CD8-positive, alpha-beta memory T cell (primary cell): Measurements from ENCODE around the gene TCN2. TPM values are rescaled to one million over a fixed set of nuclear protein-coding genes. Genes with fewer than 3 reads are reported as not detected.
A peak's percentile ranks its signal among the peaks of the same experiment; 100 is the strongest.

Experiments
- CTCF ChIA-PET: fragments of 350-600 bp; sonication (Branson Sonifier 250); formaldehyde crosslinking; loops from one replicate; lab custom pipeline; 2021; ENCODE audit warnings: antibody characterized with exemption; lab: Charles Lee
- POLR2A ChIA-PET: fragments of 350-600 bp; sonication (Branson Sonifier 250); formaldehyde crosslinking; loops from one replicate; lab custom pipeline; 2021; ENCODE audit warnings: antibody characterized with exemption; lab: Charles Lee
- DNase-seq, 5 donors: peaks; one replicate each; pipeline versions ENCODE4 v3.0.0 to v3.0.0-alpha.2; 2020 to 2022; ENCODE audit warnings: mixed read lengths in 1 of 5
- H3K27ac ChIP-seq: one replicate; pipeline ENCODE4 v1.7.0; 2013; ENCODE audit warnings: low read depth, mild to moderate bottlenecking, low read length, moderate library complexity
- H3K27me3 ChIP-seq: 2 replicates; pipeline ENCODE4 v1.7.0; 2013; ENCODE audit warnings: low read length, mild to moderate bottlenecking; ENCODE audit not compliant: insufficient read depth, poor library complexity, severe bottlenecking
- H3K36me3 ChIP-seq: 2 replicates; pipeline ENCODE4 v1.7.0; 2013; ENCODE audit warnings: mild to moderate bottlenecking, low read length, moderate library complexity; ENCODE audit not compliant: insufficient read depth
- H3K4me1 ChIP-seq: 2 replicates; pipeline ENCODE4 v1.7.0; 2013; ENCODE audit warnings: mild to moderate bottlenecking, low read length, moderate library complexity; ENCODE audit not compliant: insufficient read depth
- H3K4me3 ChIP-seq: 2 replicates; pipeline ENCODE4 v1.7.0; 2013; ENCODE audit warnings: mild to moderate bottlenecking, low read length
- H3K9me3 ChIP-seq: 2 replicates; pipeline ENCODE4 v1.7.0; 2013; ENCODE audit warnings: mild to moderate bottlenecking, low read length
- H3K27ac Mint-ChIP-seq, 8 donors: one replicate each; pipeline ENCODE4 v1.8.0; 2020 to 2021; ENCODE audit warnings: mixed read lengths in 8 of 8, mild to moderate bottlenecking in 6 of 8, inconsistent platforms in 3 of 8, moderate library complexity in 3 of 8
- H3K27me3 Mint-ChIP-seq, 2 donors: one replicate each; pipeline ENCODE4 v1.8.0; 2020 to 2021; ENCODE audit warnings: mixed read lengths in 2 of 2, mild to moderate bottlenecking in 1 of 2, moderate library complexity in 1 of 2
- H3K36me3 Mint-ChIP-seq, 3 donors: one replicate each; pipeline ENCODE4 v1.8.0; 2020 to 2021; ENCODE audit warnings: mixed read lengths in 3 of 3, inconsistent platforms in 1 of 3, mild to moderate bottlenecking in 1 of 3
- H3K4me1 Mint-ChIP-seq, 3 donors: one replicate each; pipeline ENCODE4 v1.8.0; 2020 to 2021; ENCODE audit warnings: mixed read lengths in 3 of 3, inconsistent platforms in 1 of 3, mild to moderate bottlenecking in 1 of 3
- H3K4me3 Mint-ChIP-seq, 7 donors: one replicate each; pipeline ENCODE4 v1.8.0; 2020 to 2021; ENCODE audit warnings: mixed read lengths in 7 of 7, mild to moderate bottlenecking in 6 of 7, moderate library complexity in 4 of 7, inconsistent platforms in 2 of 7
- H3K9me3 Mint-ChIP-seq, 5 donors: one replicate each; pipeline ENCODE4 v1.8.0; 2020 to 2022; ENCODE audit warnings: mixed read lengths in 5 of 5, mild to moderate bottlenecking in 3 of 5, moderate library complexity in 2 of 5, inconsistent platforms in 1 of 5
- polyA plus RNA-seq: library from polyadenylated mRNA; unstranded; fragments of 300-500 nt; fragmentation: Illumina TruSeq; gene quantifications from one replicate; pipeline ENCODE4 v1.2.3, GENCODE V29; 2021
- total RNA-seq, 2 experiments: library from RNA; stranded (reverse); gene quantifications; one replicate each; pipeline ENCODE4 v1.2.3, GENCODE V29; 2021

The TCN2 gene
- total and polyA plus RNA-seq, 3 experiments from 2014 or later = 0.11 to 0.63 (median 0.28) TPM

- Mint-ChIP-seq H3K4me1 (peaks cover 13 to 17% (median 15%) of the 10 kb centered on the region in 3 donors), H3K27ac (peak overlapping the region in 5 of 8 donors; percentile 14 to 83 (median 52)), H3K27me3 (peaks cover 11 to 14% of the 10 kb centered on the region in 2 donors), H3K4me3 (peak overlapping the region in 6 of 7 donors; percentile 59 to 88 (median 82)), H3K9me3 (no peaks in the 10 kb centered on the region), H3K36me3 (no peaks in the 10 kb centered on the region)
- peak in 1 of 5 donors; percentile 4 for DNase-seq
- no peaks in the 10 kb centered on the region for H3K27me3 ChIP-seq
- CTCF ChIA-PET = interaction anchor here (0.7 to 1.8 kb wide), 3 partner anchors 9 to 27 kb away, joined by 3 to 5 read pairs (median 5); no protein-coding TSS in a partner anchor
- H3K27ac ChIP-seq = peak overlapping the region; percentile 12
- H3K4me1 ChIP-seq = peaks cover 18% of the 10 kb centered on the region
- H3K36me3 ChIP-seq = no peaks in the 10 kb centered on the region
- peak overlapping the region; percentile 72 for H3K4me3 ChIP-seq
- POLR2A ChIA-PET = interaction anchor here (0.5 kb wide), 1 partner anchor 804 kb away, joined by 10 read pairs; no protein-coding TSS in a partner anchor
- no peaks in the 10 kb centered on the region for H3K9me3 ChIP-seq
Measured at GRCh38 chr22:30607300-30607930, 441 bp downstream of the TCN2 start.

- Histone ChIP-seq H3K4me3 (no peak overlapping the region), H3K4me1 (peaks cover 18% of the 10 kb centered on the region), H3K27me3 (no peaks in the 10 kb centered on the region), H3K36me3 (no peaks in the 10 kb centered on the region), H3K27ac (peak overlapping the region; percentile 12), H3K9me3 (no peaks in the 10 kb centered on the region)
- ChIA-PET CTCF (interaction anchor here (0.7 to 0.9 kb wide), 2 partner anchors 8 to 27 kb away, joined by 3 to 5 read pairs; no protein-coding TSS in a partner anchor), POLR2A (interaction anchor here (0.5 kb wide), 1 partner anchor 803 kb away, joined by 10 read pairs; no protein-coding TSS in a partner anchor)
- H3K36me3 Mint-ChIP-seq = no peaks in the 10 kb centered on the region
- no peak for DNase-seq
- peaks cover 11 to 14% of the 10 kb centered on the region in 2 donors for H3K27me3 Mint-ChIP-seq
- H3K9me3 Mint-ChIP-seq = no peaks in the 10 kb centered on the region
- peaks cover 13 to 17% (median 15%) of the 10 kb centered on the region in 3 donors for H3K4me1 Mint-ChIP-seq
- no peak overlapping the region for H3K27ac Mint-ChIP-seq
- no peak overlapping the region for H3K4me3 Mint-ChIP-seq
Measured at GRCh38 chr22:30607939-30608338, 965 bp downstream of the TCN2 start.

GRCh38 chr22:30609260-30610185 is 2.5 kb downstream of the TCN2 start:
- H3K4me1 ChIP-seq = peaks cover 18% of the 10 kb centered on the region
- CTCF ChIA-PET = no interaction called here

GRCh38 chr22:30610299-30610698 is 3.3 kb downstream of the TCN2 start:
- no peak overlapping the region for H3K4me3 Mint-ChIP-seq
- no peaks in the 10 kb centered on the region for H3K36me3 Mint-ChIP-seq
- H3K27ac Mint-ChIP-seq = no peak overlapping the region
- peaks cover 17% of the 10 kb centered on the region in 2 donors for H3K27me3 Mint-ChIP-seq
- Histone ChIP-seq H3K27me3 (no peaks in the 10 kb centered on the region), H3K9me3 (no peaks in the 10 kb centered on the region), H3K27ac (no peak overlapping the region), H3K4me3 (no peak overlapping the region), H3K4me1 (peaks cover 18% of the 10 kb centered on the region), H3K36me3 (no peaks in the 10 kb centered on the region)
- DNase-seq = no peak
- ChIA-PET CTCF (no interaction called here), POLR2A (no interaction called here)
- H3K4me1 Mint-ChIP-seq = peaks cover 13 to 17% (median 15%) of the 10 kb centered on the region in 3 donors
- H3K9me3 Mint-ChIP-seq = no peaks in the 10 kb centered on the region

More at GRCh38 chr22:30609260-30610185, 2.5 kb downstream of the TCN2 start:
- no peaks in the 10 kb centered on the region for H3K27me3 ChIP-seq
- Mint-ChIP-seq H3K27me3 (peaks cover 14% of the 10 kb centered on the region in 2 donors), H3K36me3 (no peaks in the 10 kb centered on the region), H3K4me3 (peak overlapping the region in 1 of 7 donors; percentile 7), H3K9me3 (no peaks in the 10 kb centered on the region), H3K27ac (peak overlapping the region in 1 of 8 donors; percentile 68), H3K4me1 (peaks cover 13 to 17% (median 15%) of the 10 kb centered on the region in 3 donors)
- H3K9me3 ChIP-seq = no peaks in the 10 kb centered on the region
- no peak for DNase-seq
- H3K36me3 ChIP-seq = no peaks in the 10 kb centered on the region
- peak overlapping the region; percentile 59 for H3K27ac ChIP-seq
- POLR2A ChIA-PET = no interaction called here
- no peak overlapping the region for H3K4me3 ChIP-seq

- Histone ChIP-seq H3K9me3 (no peaks in the 10 kb centered on the region), H3K27me3 (no peaks in the 10 kb centered on the region), H3K4me3 (no peak overlapping the region), H3K27ac (no peak overlapping the region), H3K36me3 (no peaks in the 10 kb centered on the region), H3K4me1 (peaks cover 12% of the 10 kb centered on the region)
- no peaks in the 10 kb centered on the region for H3K36me3 Mint-ChIP-seq
- H3K9me3 Mint-ChIP-seq = no peaks in the 10 kb centered on the region
- H3K27me3 Mint-ChIP-seq = peaks cover 17 to 20% of the 10 kb centered on the region in 2 donors
- peak overlapping the region in 1 of 8 donors; percentile 2 for H3K27ac Mint-ChIP-seq
- POLR2A ChIA-PET = no interaction called here
- H3K4me3 Mint-ChIP-seq = no peak overlapping the region
- H3K4me1 Mint-ChIP-seq = peaks cover 6 to 10% (median 10%) of the 10 kb centered on the region in 3 donors
- DNase-seq = no peak
- CTCF ChIA-PET = no interaction called here
Measured at GRCh38 chr22:30611197-30611596, 4.2 kb downstream of the TCN2 start.

DNA sequence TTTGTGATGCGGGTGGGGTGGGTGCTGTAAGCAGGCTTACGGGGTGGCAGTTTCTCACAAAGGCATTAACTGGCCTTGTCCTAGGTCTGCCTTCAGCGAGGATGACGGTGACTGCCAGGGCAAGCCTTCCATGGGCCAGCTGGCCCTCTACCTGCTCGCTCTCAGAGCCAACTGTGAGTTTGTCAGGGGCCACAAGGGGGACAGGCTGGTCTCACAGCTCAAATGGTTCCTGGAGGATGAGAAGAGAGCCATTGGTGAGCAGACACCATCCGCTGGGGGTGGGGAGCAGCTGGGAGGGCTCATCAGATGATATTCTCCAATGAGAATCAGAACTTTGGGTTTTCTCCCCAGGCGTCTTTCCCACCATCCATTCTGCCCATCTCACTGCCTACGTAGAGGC is 5.8 kb downstream of the TCN2 start:
- no peaks in the 10 kb centered on the region for H3K36me3 Mint-ChIP-seq
- POLR2A ChIA-PET = no interaction called here
- H3K27ac ChIP-seq = no peak overlapping the region
- H3K27me3 Mint-ChIP-seq = peaks cover 17 to 21% of the 10 kb centered on the region in 2 donors
- H3K9me3 Mint-ChIP-seq = no peaks in the 10 kb centered on the region
- H3K4me1 Mint-ChIP-seq = no peaks in the 10 kb centered on the region
- no peaks in the 10 kb centered on the region for H3K27me3 ChIP-seq
- no peaks in the 10 kb centered on the region for H3K36me3 ChIP-seq
- CTCF ChIA-PET = no interaction called here
- H3K4me1 ChIP-seq = no peaks in the 10 kb centered on the region
- H3K9me3 ChIP-seq = no peaks in the 10 kb centered on the region
- DNase-seq = no peak
- H3K4me3 ChIP-seq = no peak overlapping the region
- no peak overlapping the region for H3K27ac Mint-ChIP-seq
- H3K4me3 Mint-ChIP-seq = no peak overlapping the region

GRCh38 chr22:30614268-30614667 is 7.3 kb downstream of the TCN2 start:
- Mint-ChIP-seq H3K27me3 (peaks cover 17 to 21% of the 10 kb centered on the region in 2 donors), H3K4me1 (no peaks in the 10 kb centered on the region), H3K36me3 (no peaks in the 10 kb centered on the region), H3K9me3 (no peaks in the 10 kb centered on the region), H3K27ac (no peak overlapping the region), H3K4me3 (no peak overlapping the region)
- POLR2A ChIA-PET = no interaction called here
- CTCF ChIA-PET = no interaction called here
- no peak for DNase-seq
- no peak overlapping the region for H3K4me3 ChIP-seq
- H3K27ac ChIP-seq = no peak overlapping the region
- no peaks in the 10 kb centered on the region for H3K27me3 ChIP-seq
- H3K36me3 ChIP-seq = no peaks in the 10 kb centered on the region
- no peaks in the 10 kb centered on the region for H3K4me1 ChIP-seq
- no peaks in the 10 kb centered on the region for H3K9me3 ChIP-seq
